Panc1 (cell line): ENCODE results near the gene CCDC88A. TPM values are rescaled to one million over a fixed set of nuclear protein-coding genes. Genes with fewer than 3 reads are reported as not detected.

ENCODE experiments used
- ATAC-seq: fragments of 200-7000 bp; cut with Tn5 transposase; 2 replicates; pipeline ENCODE4 v1.9.1; 2020; ENCODE audit warnings: mild to moderate bottlenecking, moderate library complexity
- BruUV-seq: library from RNA; stranded (reverse); fragments of 400-500 nt; replicated peaks from 2 replicates; lab custom pipeline; 2021; lab: Mats Ljungman, UMichigan
- CTCF ChIA-PET: fragments of 300-600 bp; sonication (Branson Sonifier 250); formaldehyde crosslinking; loops from one replicate; lab custom pipeline; 2022; ENCODE audit warnings: antibody characterized with exemption; lab: Charles Lee
- POLR2A ChIA-PET: fragments of 300-600 bp; sonication (Branson Sonifier 250); formaldehyde crosslinking; loops from one replicate; lab custom pipeline; 2022; ENCODE audit warnings: antibody characterized with exemption; lab: Charles Lee
- DNase-seq: peaks from one replicate; pipeline ENCODE4 v3.0.0-alpha.2; 2010; ENCODE audit warnings: low read depth, low spot score
- H3K27ac ChIP-seq: 2 replicates; pipeline ENCODE4 v1.5.1; 2011; ENCODE audit warnings: mild to moderate bottlenecking, low read length, inconsistent platforms
- H3K27me3 ChIP-seq: fragments of 200-500 bp; sonication (Bioruptor generic); 2 replicates; pipeline ENCODE4 v1.6.0; 2014; ENCODE audit warnings: low read length, inconsistent platforms; ENCODE audit not compliant: control insufficient read depth, insufficient read depth
- H3K36me3 ChIP-seq: fragments of 200-500 bp; sonication (Bioruptor generic); 2 replicates; pipeline ENCODE4 v1.5.1; 2014; ENCODE audit warnings: inconsistent platforms, mild to moderate bottlenecking, low read length, moderate library complexity; ENCODE audit not compliant: control insufficient read depth, insufficient read depth
- H3K4me1 ChIP-seq: 2 replicates; pipeline ENCODE4 v1.5.1; 2011; ENCODE audit warnings: inconsistent platforms, mild to moderate bottlenecking, low read length, moderate library complexity; ENCODE audit not compliant: control insufficient read depth, insufficient read depth
- H3K4me3 ChIP-seq, 2 experiments: 2 replicates each; pipeline ENCODE4 v1.5.1; 2011 to 2012; ENCODE audit warnings: low read depth in 2 of 2, low read length in 2 of 2, mild to moderate bottlenecking in 2 of 2, inconsistent platforms in 1 of 2, moderate library complexity in 1 of 2
- H3K9me3 ChIP-seq: fragments of 200-500 bp; sonication (Bioruptor generic); 2 replicates; pipeline ENCODE4 v1.5.1; 2014; ENCODE audit warnings: low read depth, mild to moderate bottlenecking, inconsistent platforms, low read length, moderate library complexity; ENCODE audit not compliant: control insufficient read depth, insufficient read depth
- POLR2AphosphoS5 ChIP-seq: IDR thresholded peaks from 2 replicates; pipeline ENCODE4 v1.6.1; 2012; ENCODE audit warnings: mild to moderate bottlenecking, low read depth, low read length, moderate library complexity
- SIN3A ChIP-seq: IDR thresholded peaks from 2 replicates; pipeline ENCODE4 v1.6.1; 2012; ENCODE audit warnings: low read depth, mild to moderate bottlenecking, low read length, moderate library complexity, borderline replicate concordance; ENCODE audit not compliant: insufficient read depth
- TCF7L2 ChIP-seq: IDR thresholded peaks from 2 replicates; pipeline ENCODE4 v1.6.1; 2011; ENCODE audit warnings: mild to moderate bottlenecking, low read depth, low read length, inconsistent platforms
- in situ Hi-C: cut with HindIII; loops from 2 replicates; pipeline ENCODE4 v1.10.0; 2016; ENCODE audit warnings: low sequenced_read_pairs, low pct_unique_long_range_greater_than_20kb
- intact Hi-C: fragments of 100-400 bp; cut with micrococcal nuclease; formaldehyde crosslinking; loops from one replicate; pipeline ENCODE4 v1.10.0; 2022; ENCODE audit not compliant: unreplicated experiment
- total RNA-seq: library from RNA; stranded (reverse); gene quantifications from one replicate; pipeline ENCODE4 v1.2.1, GENCODE V29; 2021; ENCODE audit not compliant: unreplicated experiment
- TF ChIP-seq, protein P1 (sequence below), 2 experiments: IDR thresholded peaks; 2 replicates each; pipeline ENCODE4 v1.6.1; 2011 to 2012; ENCODE audit warnings: low read depth in 2 of 2, control low read depth in 1 of 2, low read length in 1 of 2, mild to moderate bottlenecking in 1 of 2, moderate library complexity in 1 of 2; ENCODE audit not compliant: insufficient read depth in 1 of 2
- TF ChIP-seq, protein P2 (sequence below): fragments of 450-650 bp; IDR thresholded peaks from 2 replicates; pipeline ENCODE4 v1.5.1; 2017; ENCODE audit warnings: mild to moderate bottlenecking

Gene CCDC88A
- total RNA-seq, 1 experiment from 2014 or later, result 99.8 TPM

DNA sequence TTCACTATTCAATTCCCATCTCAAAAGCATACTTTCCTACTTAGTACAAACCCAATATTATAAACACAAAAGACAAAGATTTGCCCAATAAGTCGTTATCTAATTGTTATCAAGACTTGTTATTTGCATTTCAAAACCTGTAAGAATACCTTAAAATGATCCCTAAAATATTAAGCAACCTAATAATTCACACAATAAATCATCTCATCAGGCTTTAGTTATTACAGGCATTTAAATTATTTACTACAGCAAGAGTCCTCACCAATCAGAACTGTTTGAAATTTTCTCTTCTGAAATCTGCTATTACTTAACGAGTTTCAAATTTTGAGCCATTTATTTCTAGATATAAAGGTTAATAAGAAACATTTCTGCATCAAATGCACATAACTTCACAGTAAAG lies 1.6 kb downstream of the CCDC88A start:
- no peaks in the 10 kb centered on the region for H3K36me3 ChIP-seq
- peak overlapping the region; percentile 95 for H3K27ac ChIP-seq
- in situ Hi-C loops, result no loop called here
- BruUV-seq, result no TSS peak
- peak overlapping the region; percentile 74 to 96; a peak in 3 of 4 replicates for H3K4me3 ChIP-seq
- H3K27me3 ChIP-seq, result no peaks in the 10 kb centered on the region
- no peaks in the 10 kb centered on the region for H3K9me3 ChIP-seq
- TF ChIP-seq, protein P1, sequence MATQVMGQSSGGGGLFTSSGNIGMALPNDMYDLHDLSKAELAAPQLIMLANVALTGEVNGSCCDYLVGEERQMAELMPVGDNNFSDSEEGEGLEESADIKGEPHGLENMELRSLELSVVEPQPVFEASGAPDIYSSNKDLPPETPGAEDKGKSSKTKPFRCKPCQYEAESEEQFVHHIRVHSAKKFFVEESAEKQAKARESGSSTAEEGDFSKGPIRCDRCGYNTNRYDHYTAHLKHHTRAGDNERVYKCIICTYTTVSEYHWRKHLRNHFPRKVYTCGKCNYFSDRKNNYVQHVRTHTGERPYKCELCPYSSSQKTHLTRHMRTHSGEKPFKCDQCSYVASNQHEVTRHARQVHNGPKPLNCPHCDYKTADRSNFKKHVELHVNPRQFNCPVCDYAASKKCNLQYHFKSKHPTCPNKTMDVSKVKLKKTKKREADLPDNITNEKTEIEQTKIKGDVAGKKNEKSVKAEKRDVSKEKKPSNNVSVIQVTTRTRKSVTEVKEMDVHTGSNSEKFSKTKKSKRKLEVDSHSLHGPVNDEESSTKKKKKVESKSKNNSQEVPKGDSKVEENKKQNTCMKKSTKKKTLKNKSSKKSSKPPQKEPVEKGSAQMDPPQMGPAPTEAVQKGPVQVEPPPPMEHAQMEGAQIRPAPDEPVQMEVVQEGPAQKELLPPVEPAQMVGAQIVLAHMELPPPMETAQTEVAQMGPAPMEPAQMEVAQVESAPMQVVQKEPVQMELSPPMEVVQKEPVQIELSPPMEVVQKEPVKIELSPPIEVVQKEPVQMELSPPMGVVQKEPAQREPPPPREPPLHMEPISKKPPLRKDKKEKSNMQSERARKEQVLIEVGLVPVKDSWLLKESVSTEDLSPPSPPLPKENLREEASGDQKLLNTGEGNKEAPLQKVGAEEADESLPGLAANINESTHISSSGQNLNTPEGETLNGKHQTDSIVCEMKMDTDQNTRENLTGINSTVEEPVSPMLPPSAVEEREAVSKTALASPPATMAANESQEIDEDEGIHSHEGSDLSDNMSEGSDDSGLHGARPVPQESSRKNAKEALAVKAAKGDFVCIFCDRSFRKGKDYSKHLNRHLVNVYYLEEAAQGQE (IDR thresholded peaks at IDR 0.05; ENCODE audit: insufficient read depth in 1 of 2, low read depth in 2 of 2, low read length in 1 of 2), result no peak
- TF ChIP-seq, protein P2, sequence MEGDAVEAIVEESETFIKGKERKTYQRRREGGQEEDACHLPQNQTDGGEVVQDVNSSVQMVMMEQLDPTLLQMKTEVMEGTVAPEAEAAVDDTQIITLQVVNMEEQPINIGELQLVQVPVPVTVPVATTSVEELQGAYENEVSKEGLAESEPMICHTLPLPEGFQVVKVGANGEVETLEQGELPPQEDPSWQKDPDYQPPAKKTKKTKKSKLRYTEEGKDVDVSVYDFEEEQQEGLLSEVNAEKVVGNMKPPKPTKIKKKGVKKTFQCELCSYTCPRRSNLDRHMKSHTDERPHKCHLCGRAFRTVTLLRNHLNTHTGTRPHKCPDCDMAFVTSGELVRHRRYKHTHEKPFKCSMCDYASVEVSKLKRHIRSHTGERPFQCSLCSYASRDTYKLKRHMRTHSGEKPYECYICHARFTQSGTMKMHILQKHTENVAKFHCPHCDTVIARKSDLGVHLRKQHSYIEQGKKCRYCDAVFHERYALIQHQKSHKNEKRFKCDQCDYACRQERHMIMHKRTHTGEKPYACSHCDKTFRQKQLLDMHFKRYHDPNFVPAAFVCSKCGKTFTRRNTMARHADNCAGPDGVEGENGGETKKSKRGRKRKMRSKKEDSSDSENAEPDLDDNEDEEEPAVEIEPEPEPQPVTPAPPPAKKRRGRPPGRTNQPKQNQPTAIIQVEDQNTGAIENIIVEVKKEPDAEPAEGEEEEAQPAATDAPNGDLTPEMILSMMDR, result no peak
- TF ChIP-seq POLR2AphosphoS5, result no peak
- TF ChIP-seq TCF7L2, result no peak
- TF ChIP-seq SIN3A, result no peak
- ChIA-PET POLR2A (no interaction called here), CTCF (no interaction called here)
- DNase-seq (no peak), ATAC-seq (no peak)
- H3K4me1 ChIP-seq, result peaks cover 11% of the 10 kb centered on the region; the same call in 1 of the 2 replicates
- intact Hi-C loops, result no loop called here

DNA sequence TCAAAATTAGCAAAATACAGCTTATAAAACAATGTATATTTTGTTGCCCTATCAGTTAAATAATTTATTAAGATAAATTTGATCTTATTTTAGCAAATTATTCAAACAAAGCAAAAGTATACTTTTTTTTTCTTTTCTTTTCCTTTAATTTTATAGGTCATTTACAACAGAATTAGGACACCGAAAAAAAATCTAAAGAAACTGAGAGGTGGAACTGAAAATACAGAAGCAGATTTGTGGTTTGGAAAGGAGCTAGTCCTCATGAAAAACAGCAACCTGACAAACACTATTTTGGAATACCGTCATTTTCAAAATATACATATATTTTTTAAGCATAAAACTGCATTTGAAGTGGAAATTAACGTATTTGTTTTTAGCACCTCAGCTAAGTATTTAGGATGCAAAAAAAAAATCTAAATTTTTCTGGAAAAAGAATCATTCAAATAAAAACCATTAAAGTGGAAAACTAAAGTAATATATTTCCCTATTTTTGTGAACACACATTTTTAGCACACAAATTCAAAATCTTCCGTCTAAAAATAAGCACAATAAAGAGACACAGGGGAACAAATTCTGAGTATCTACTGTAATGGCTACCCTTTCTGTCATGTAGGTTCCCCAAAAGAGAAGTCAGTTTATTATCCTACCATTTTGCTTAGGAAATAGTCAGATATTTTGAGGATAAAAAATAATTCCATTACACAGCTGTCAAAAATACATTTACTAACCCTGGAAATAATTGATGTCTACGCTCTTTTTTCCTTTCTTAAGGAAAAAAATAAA lies 2.7 kb downstream of the CCDC88A start:
- no peak for DNase-seq
- Histone ChIP-seq H3K27ac (peak overlapping the region; percentile 58; the same call in 1 of the 2 replicates), H3K4me3 (peak overlapping the region; percentile 74 to 96; a peak in 3 of 4 replicates), H3K27me3 (no peaks in the 10 kb centered on the region), H3K9me3 (no peaks in the 10 kb centered on the region), H3K4me1 (peaks cover 11% of the 10 kb centered on the region; the same call in 1 of the 2 replicates), H3K36me3 (no peaks in the 10 kb centered on the region)
- no peak for ATAC-seq
- intact Hi-C loops (no loop called here), in situ Hi-C loops (no loop called here)
- no TSS peak for BruUV-seq
- CTCF ChIA-PET, result no interaction called here
- POLR2A ChIA-PET, result no interaction called here
- TF ChIP-seq POLR2AphosphoS5 (no peak), TCF7L2 (no peak), SIN3A (no peak)
- TF ChIP-seq, protein P1 (IDR thresholded peaks at IDR 0.05; ENCODE audit: insufficient read depth in 1 of 2, low read depth in 2 of 2, low read length in 1 of 2), result no peak
- TF ChIP-seq, protein P2, result no peak
